Mammary epithelial cell (primary cell): ENCODE data around the gene FLCN.
"Not testable (repeated sequence)": the region's sequence is repeated elsewhere in the genome, so short reads cannot be mapped to it uniquely, and the experiment has no call there.

Source experiments
- EZH2 ChIP-seq: IDR thresholded peaks from 2 replicates; pipeline ENCODE4 v1.6.1; 2012; ENCODE audit warnings: low read length, inconsistent platforms, borderline replicate concordance
- TF ChIP-seq, protein P1 (sequence below), 2 donors: IDR thresholded peaks in 1 of 2; conservative IDR thresholded peaks in 1 of 2; 2 replicates each; pipeline ENCODE4 v1.5.1; 2011 to 2012; ENCODE audit warnings: inconsistent platforms in 2 of 2, low read length in 2 of 2, mild to moderate bottlenecking in 2 of 2, control low read depth in 1 of 2, low read depth in 1 of 2; ENCODE audit not compliant: insufficient read depth in 1 of 2; ENCODE audit errors: extremely low read depth in 1 of 2

DNA sequence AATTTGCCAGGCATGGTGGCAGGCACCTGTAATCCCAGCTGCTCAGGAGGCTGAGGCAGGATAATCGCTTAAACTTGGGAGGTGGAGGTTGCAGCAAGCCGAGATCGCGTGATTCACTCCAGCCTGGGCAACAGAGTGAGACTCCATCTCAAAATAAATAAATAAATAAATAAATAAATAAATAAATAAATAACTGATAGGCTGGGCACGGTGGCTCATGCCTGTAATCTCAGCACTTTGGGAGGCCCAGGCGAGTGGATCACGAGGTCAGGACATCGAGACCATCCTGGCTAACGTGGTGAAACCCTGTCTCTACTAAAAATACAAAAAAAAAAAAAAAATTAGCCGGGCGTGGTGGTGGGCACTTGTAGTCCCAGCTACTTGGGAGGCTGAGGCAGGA is 18.7 kb upstream of the FLCN start:
- TF ChIP-seq, protein P1, sequence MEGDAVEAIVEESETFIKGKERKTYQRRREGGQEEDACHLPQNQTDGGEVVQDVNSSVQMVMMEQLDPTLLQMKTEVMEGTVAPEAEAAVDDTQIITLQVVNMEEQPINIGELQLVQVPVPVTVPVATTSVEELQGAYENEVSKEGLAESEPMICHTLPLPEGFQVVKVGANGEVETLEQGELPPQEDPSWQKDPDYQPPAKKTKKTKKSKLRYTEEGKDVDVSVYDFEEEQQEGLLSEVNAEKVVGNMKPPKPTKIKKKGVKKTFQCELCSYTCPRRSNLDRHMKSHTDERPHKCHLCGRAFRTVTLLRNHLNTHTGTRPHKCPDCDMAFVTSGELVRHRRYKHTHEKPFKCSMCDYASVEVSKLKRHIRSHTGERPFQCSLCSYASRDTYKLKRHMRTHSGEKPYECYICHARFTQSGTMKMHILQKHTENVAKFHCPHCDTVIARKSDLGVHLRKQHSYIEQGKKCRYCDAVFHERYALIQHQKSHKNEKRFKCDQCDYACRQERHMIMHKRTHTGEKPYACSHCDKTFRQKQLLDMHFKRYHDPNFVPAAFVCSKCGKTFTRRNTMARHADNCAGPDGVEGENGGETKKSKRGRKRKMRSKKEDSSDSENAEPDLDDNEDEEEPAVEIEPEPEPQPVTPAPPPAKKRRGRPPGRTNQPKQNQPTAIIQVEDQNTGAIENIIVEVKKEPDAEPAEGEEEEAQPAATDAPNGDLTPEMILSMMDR (conservative IDR thresholded peaks at IDR 0.05 in 1 of 2, IDR thresholded peaks at IDR 0.05 in 1 of 2; ENCODE audit: extremely low read depth in 1 of 2, insufficient read depth in 1 of 2, low read depth in 1 of 2, low read length in 2 of 2), result not testable (repeated sequence)
- not testable (repeated sequence) for TF ChIP-seq EZH2
